22Rv1 (cell line): Measurements from ENCODE around the gene SOCS6.

ENCODE experiments used
- ZFX ChIP-seq: fragments of 450-650 bp; IDR thresholded peaks from 2 replicates; pipeline ENCODE4 v1.6.1; 2017; ENCODE audit warnings: antibody characterized with exemption, borderline replicate concordance
- TF ChIP-seq, protein P1 (sequence below): fragments of 450-650 bp; IDR thresholded peaks from 2 replicates; pipeline ENCODE4 v1.5.1; 2017; ENCODE audit warnings: mild to moderate bottlenecking

DNA sequence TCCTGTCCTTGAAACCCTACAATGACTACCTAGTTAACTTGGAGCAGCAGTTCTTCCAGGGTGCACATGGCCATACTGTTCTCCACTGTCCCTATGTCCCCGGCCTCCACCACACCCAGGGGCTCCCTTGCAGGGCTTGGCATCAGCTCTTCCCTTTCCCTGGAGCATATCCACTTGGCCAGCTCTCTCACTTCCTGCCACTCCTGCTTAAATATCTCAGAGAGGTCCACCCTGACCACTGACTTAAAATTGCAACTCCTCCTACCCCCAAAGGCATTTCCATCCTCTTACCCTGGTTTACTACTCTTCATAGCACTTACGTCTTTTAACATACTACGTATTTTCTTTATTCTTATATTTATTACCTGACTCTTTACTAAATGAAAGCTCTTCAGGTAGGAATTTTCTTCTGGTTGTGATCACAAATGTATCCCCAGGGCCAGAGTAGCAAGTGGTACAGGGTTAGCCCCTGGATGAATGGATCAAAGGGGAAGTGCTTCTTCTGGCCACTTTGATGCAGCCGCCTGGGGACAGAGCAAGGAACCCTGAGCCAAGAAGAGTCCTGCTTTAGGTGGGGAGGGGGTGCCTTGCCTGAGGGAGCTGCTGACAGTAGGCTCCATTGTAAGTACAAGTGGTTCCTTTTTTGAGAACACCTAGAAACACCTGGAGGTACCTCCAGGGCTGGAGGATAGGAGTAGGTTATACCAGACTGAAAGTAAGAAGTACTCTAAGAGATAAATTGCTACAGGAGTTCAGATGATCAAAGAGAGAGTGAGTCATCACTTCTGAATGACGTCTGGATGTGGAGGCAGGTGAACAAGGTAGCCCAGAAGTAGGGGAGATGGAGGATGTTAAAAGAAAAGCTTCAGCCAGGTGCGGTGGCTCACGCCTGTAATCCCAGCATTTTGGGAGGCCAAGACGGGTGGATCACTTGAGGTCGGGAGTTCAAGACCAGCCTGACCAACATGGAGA, 82.2 kb downstream of the SOCS6 start:
- TF ChIP-seq, protein P1, sequence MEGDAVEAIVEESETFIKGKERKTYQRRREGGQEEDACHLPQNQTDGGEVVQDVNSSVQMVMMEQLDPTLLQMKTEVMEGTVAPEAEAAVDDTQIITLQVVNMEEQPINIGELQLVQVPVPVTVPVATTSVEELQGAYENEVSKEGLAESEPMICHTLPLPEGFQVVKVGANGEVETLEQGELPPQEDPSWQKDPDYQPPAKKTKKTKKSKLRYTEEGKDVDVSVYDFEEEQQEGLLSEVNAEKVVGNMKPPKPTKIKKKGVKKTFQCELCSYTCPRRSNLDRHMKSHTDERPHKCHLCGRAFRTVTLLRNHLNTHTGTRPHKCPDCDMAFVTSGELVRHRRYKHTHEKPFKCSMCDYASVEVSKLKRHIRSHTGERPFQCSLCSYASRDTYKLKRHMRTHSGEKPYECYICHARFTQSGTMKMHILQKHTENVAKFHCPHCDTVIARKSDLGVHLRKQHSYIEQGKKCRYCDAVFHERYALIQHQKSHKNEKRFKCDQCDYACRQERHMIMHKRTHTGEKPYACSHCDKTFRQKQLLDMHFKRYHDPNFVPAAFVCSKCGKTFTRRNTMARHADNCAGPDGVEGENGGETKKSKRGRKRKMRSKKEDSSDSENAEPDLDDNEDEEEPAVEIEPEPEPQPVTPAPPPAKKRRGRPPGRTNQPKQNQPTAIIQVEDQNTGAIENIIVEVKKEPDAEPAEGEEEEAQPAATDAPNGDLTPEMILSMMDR: no peak
- no peak for TF ChIP-seq ZFX
